A549 (cell line): ENCODE data around the gene FXR2.

Experiments
- CEBPB ChIP-seq, 2 experiments: fragments of >200 bp in 1 of 2; sonication (Bioruptor Twin) in 1 of 2; formaldehyde crosslinking in 1 of 2; IDR thresholded peaks; 2 replicates each; pipeline ENCODE4 v1.6.1; 2012 to 2016
- JUN ChIP-seq, 2 experiments: fragments of >200 bp; sonication (Bioruptor Twin); formaldehyde crosslinking; IDR thresholded peaks; 2 replicates in 1 of 2; 3 replicates in 1 of 2; pipeline ENCODE4 v1.6.1; 2016 to 2017
- POLR2A ChIP-seq: IDR thresholded peaks from 2 replicates; pipeline ENCODE4 v1.6.1; 2012; ENCODE audit warnings: mild to moderate bottlenecking, low read length
- SMC3 ChIP-seq: fragments of >200 bp; sonication (Bioruptor Twin); formaldehyde crosslinking; IDR thresholded peaks from 3 replicates; pipeline ENCODE4 v1.6.1; 2018; ENCODE audit warnings: inconsistent platforms
- TF ChIP-seq, protein P1 (sequence below): fragments of >200 bp; sonication (Bioruptor Twin); formaldehyde crosslinking; IDR thresholded peaks from 3 replicates; pipeline ENCODE4 v1.5.1; 2016
- TF ChIP-seq, protein P2 (sequence below): fragments of >200 bp; sonication (Bioruptor Twin); formaldehyde crosslinking; IDR thresholded peaks from 3 replicates; pipeline ENCODE4 v1.6.1; 2016
- TF ChIP-seq, protein P3 (sequence below): IDR thresholded peaks from 2 replicates; pipeline ENCODE4 v1.6.1; 2012

DNA sequence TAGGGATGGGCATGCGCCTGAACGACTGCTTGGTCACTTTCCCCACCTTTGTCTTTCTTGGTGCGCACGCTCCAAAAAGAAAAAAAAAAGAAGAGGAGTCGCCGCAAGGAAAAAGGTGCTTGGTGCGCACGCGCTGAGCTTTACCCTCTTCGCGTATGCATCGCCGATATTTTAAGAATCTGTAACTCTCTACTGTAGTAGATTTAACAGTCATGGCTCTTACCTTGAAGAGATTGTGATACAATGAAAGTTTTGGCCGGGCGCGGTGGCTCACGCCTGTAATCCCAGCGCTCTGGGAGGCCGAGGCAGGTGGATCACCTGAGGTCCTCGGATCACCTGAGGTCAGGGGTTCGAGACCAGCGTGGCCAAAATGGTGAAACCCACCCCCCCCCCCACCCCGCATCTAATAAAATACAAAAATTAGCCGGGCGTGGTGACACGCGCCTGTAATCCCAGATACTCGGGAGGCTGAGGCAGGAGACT lies 609 bp upstream of the FXR2 start:
- no peak for TF ChIP-seq JUN (IDR thresholded peaks at IDR 0.05)
- no peak for TF ChIP-seq CEBPB (IDR thresholded peaks at IDR 0.05)
- TF ChIP-seq, protein P1, sequence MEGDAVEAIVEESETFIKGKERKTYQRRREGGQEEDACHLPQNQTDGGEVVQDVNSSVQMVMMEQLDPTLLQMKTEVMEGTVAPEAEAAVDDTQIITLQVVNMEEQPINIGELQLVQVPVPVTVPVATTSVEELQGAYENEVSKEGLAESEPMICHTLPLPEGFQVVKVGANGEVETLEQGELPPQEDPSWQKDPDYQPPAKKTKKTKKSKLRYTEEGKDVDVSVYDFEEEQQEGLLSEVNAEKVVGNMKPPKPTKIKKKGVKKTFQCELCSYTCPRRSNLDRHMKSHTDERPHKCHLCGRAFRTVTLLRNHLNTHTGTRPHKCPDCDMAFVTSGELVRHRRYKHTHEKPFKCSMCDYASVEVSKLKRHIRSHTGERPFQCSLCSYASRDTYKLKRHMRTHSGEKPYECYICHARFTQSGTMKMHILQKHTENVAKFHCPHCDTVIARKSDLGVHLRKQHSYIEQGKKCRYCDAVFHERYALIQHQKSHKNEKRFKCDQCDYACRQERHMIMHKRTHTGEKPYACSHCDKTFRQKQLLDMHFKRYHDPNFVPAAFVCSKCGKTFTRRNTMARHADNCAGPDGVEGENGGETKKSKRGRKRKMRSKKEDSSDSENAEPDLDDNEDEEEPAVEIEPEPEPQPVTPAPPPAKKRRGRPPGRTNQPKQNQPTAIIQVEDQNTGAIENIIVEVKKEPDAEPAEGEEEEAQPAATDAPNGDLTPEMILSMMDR, result no peak
- TF ChIP-seq, protein P2, sequence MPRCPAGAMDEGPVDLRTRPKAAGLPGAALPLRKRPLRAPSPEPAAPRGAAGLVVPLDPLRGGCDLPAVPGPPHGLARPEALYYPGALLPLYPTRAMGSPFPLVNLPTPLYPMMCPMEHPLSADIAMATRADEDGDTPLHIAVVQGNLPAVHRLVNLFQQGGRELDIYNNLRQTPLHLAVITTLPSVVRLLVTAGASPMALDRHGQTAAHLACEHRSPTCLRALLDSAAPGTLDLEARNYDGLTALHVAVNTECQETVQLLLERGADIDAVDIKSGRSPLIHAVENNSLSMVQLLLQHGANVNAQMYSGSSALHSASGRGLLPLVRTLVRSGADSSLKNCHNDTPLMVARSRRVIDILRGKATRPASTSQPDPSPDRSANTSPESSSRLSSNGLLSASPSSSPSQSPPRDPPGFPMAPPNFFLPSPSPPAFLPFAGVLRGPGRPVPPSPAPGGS, result no peak
- TF ChIP-seq, protein P3, sequence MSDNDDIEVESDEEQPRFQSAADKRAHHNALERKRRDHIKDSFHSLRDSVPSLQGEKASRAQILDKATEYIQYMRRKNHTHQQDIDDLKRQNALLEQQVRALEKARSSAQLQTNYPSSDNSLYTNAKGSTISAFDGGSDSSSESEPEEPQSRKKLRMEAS, result no peak; the same call in 1 of the 2 replicates
- peak; percentile 34; the same call in 1 of the 2 replicates for TF ChIP-seq POLR2A
- TF ChIP-seq SMC3, result no peak
